GM12864 (cell line): Measurements from ENCODE around the gene CD4.

Experiments
- DNase-seq: peaks from one replicate; pipeline ENCODE4 v3.0.0-alpha.2; 2011; ENCODE audit warnings: low read depth
- H3K4me3 ChIP-seq: 2 replicates; pipeline ENCODE4 v1.5.1; 2011; ENCODE audit warnings: mild to moderate bottlenecking, low read depth, low read length, control low read depth
- TF ChIP-seq, protein P1 (sequence below): IDR thresholded peaks from 2 replicates; pipeline ENCODE4 v1.5.1; 2011; ENCODE audit warnings: low read depth, mild to moderate bottlenecking, moderate library complexity, low read length, control low read depth, inconsistent platforms; ENCODE audit errors: missing control alignments

The CD4 gene

DNA sequence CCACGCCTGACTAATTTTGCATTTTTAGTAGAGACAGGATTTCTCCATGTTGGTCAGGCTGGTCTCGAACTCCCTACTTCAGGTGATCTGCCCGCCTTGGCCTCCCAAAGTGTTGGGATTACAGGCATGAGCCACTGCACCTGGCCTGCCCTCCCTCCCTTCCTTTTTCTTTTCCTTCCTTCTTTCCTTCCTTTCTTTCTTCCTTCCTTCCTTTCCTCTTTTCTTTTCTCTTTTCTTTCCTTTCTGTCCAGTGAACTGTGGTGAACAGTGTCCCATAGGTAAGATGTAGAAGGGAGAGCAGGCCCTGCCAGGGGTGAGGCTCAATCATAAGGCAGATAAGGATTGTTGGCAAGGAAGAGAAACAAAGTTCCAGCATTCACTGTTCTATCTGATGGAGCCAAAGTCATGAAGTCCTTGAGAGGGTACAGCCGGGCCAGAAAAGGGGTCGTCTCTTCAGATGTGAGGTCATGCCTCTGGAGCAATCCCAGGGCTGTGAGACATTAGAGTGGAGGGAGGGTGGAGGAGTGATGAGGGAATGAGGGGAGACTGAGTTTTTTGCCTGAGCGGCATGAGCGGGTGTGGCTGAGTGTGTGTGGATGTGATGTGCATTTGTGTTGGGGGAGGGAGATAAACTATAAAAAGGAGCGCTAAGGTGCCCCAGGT lies 32.2 kb upstream of the CD4 start:
- H3K4me3 ChIP-seq, result no peak overlapping the region
- TF ChIP-seq, protein P1, sequence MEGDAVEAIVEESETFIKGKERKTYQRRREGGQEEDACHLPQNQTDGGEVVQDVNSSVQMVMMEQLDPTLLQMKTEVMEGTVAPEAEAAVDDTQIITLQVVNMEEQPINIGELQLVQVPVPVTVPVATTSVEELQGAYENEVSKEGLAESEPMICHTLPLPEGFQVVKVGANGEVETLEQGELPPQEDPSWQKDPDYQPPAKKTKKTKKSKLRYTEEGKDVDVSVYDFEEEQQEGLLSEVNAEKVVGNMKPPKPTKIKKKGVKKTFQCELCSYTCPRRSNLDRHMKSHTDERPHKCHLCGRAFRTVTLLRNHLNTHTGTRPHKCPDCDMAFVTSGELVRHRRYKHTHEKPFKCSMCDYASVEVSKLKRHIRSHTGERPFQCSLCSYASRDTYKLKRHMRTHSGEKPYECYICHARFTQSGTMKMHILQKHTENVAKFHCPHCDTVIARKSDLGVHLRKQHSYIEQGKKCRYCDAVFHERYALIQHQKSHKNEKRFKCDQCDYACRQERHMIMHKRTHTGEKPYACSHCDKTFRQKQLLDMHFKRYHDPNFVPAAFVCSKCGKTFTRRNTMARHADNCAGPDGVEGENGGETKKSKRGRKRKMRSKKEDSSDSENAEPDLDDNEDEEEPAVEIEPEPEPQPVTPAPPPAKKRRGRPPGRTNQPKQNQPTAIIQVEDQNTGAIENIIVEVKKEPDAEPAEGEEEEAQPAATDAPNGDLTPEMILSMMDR, result no peak
- DNase-seq, result no peak

DNA sequence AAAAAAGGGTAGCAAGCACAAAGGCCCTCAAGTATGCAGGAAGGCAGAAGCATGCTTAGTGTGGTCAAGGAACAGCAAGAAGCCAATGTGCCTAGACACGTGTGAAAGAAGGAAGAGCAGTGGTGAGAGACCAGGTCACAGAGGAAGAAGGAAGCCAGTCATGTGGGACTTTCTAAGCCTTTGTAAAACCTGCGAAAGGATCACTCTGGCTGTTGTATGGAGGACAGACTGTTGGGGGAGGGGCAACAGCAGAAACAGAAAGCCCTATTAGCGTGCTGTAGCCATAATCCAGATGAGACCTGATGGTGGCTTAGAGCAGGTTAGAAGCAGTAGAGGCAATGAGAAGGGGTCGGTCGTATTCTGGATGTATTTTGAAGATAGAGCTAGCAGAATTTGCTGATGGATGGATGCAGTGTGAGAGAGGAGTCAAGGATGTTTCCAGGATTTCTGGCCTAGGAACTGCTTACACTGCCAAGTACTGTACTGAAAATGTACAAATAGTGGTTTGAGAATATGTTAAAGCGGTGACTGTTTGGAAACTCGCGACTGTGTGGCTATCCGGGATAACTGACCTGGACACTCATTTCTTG lies 30.7 kb upstream of the CD4 start:
- DNase-seq, result no peak
- TF ChIP-seq, protein P1, result no peak
- no peak overlapping the region for H3K4me3 ChIP-seq

DNA sequence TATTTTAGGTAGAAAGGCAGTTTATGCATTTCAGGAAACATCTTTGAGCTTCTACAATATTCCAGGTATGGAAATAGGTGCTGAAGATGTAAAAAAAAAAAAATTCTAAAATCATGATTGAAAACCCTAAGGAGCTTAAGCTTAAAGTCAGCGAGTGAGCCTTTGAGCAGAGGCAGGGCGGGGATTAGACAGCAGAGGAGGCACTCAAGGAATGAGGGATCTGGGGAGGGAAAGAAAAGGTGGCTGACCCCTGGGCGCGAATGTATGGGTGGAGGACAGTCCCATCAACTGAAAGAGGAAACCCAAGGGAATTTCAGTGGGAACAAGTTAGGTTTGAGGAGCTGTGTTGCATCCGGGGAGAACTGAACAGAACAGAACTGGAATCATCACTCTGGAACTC lies 29.6 kb upstream of the CD4 start:
- no peak overlapping the region for H3K4me3 ChIP-seq
- TF ChIP-seq, protein P1, result no peak

DNA sequence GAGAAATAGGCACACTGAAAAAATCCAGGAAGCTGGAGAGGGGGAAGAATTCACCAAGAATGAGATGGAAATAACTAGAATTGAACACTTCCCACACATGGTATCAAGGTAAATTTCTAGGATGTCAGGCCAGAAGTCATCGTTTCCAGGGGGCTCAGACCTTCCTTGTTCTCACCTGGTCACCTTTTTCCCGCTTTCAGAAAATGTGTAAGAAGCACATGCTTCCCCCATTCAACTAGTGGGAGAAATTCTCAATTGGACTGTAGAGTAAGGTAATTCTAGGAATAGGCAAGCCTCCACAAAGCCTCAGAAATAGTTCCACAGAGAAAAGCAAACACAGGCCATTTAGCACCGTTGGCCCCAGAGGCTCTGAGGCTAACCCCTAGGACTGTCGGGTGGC lies 25.9 kb upstream of the CD4 start:
- TF ChIP-seq, protein P1, result no peak
- no peak overlapping the region for H3K4me3 ChIP-seq
- DNase-seq, result no peak

More for the DNA sequence above, 29.6 kb upstream of the CD4 start:
- no peak for DNase-seq

DNA sequence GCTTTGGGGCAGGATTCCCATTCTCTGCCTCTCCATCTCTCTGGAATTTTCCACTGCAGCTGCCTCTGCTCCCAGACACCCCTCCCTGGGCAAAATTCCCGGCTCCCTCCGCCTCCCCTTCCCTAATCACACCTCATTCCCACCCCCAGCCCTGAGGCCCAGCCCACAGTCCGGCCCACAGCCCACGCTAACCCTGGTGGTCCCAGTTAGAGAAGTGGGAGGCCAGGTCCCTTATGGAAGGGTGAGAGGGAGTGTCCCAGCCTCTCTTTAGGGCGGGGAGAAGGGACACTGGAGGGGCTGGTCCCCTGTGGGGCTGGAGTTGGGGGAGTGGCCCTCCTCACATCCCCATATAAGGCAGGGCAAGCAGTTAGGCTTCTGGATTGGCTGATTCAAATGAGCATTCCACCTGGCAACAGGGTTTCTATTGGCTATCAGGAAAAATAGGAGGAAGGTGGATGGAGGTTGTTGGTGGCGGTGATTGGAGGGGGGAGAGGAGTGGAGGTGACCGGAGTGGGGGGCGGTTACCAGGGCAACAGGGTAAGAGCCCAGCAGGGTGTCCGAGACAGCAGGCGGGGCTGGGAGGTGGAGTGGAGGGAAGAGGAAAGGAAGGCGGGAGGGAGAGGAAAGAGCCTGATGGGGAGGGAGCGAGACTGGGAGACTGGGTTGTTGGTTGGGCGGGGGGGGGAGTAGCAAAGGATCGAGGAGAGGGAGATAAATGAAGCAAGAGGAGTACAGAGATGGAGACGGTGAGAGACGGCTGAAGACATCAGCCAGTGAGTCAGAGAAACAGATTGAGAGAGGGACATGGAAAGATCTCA lies 25.1 kb upstream of the CD4 start:
- peak overlapping the region; percentile 26 for H3K4me3 ChIP-seq
- peak; percentile 93 for DNase-seq
- TF ChIP-seq, protein P1, result no peak

DNA sequence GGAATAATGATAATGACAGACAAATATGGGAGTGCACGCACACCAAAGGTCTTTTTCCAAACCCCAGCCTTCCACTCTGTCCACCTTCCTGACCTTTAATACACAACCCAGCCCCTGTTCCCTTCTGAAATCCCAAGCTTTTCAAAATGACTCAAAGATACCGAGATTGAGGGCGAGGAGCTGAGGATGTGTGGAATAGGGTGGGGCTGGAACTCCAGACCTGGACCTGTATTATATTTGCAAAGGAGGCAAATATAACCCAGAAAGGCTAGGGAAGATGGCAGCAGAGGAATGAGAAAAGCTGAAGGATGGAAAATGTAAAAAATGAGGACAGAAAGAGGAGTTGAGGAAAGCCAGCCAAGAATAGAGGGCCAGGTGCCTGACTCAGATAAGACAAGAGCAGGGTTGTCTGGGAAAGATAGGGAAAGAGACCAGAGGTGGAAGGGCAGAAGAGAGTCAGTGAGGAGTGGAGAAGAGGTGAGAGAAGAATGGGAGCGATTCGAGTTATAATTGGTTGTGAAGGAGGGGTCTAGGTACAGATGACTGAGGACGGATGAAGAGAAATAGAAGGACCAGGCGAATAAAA lies 24.2 kb upstream of the CD4 start:
- H3K4me3 ChIP-seq, result peak overlapping the region; percentile 66
- no peak for DNase-seq

More for the DNA sequence above, 24.2 kb upstream of the CD4 start:
- TF ChIP-seq, protein P1, result no peak
